Activated T-helper 2 cell treated with anti-CD3 and anti-CD28 coated beads, Interferon-gamma antibody, Interleukin-2, Interleukin-4, amounts not matched to agents 10 μg/mL and 5 μg/mL and 100 μg/mL, durations not matched to agents 14 hours and 24 hours and 36 hours (primary cell): Measurements from ENCODE around the gene CHST15. TPM values are rescaled to one million over a fixed set of nuclear protein-coding genes. Genes with fewer than 3 reads are reported as not detected.

Source experiments
- DNase-seq: peaks from one replicate; pipeline ENCODE4 v3.0.0; 2021; ENCODE audit warnings: low spot score
- H3K27ac Mint-ChIP-seq: one replicate; pipeline ENCODE4 v1.8.0; 2021; ENCODE audit warnings: mixed read lengths
- H3K27me3 Mint-ChIP-seq: one replicate; pipeline ENCODE4 v1.8.0; 2021; ENCODE audit warnings: low read depth, mixed read lengths
- H3K36me3 Mint-ChIP-seq: one replicate; pipeline ENCODE4 v1.8.0; 2021; ENCODE audit warnings: low read depth, mixed read lengths
- H3K4me1 Mint-ChIP-seq: one replicate; pipeline ENCODE4 v1.8.0; 2021; ENCODE audit warnings: low read depth, mixed read lengths
- H3K4me3 Mint-ChIP-seq: one replicate; pipeline ENCODE4 v1.8.0; 2021; ENCODE audit warnings: low read depth, mild to moderate bottlenecking, moderate library complexity, mixed read lengths
- H3K9me3 Mint-ChIP-seq: one replicate; pipeline ENCODE4 v1.8.0; 2021; ENCODE audit warnings: mixed read lengths
- intact Hi-C: fragments of 100-400 bp; cut with micrococcal nuclease; formaldehyde crosslinking; loops from one replicate; pipeline ENCODE4 v1.15.1; 2023
- total RNA-seq: library from RNA; stranded (reverse); gene quantifications from 2 replicates; pipeline ENCODE4 v1.2.3, GENCODE V29; 2022

CHST15 gene
- total RNA-seq, 1 donor from 2014 or later = not detected

DNA sequence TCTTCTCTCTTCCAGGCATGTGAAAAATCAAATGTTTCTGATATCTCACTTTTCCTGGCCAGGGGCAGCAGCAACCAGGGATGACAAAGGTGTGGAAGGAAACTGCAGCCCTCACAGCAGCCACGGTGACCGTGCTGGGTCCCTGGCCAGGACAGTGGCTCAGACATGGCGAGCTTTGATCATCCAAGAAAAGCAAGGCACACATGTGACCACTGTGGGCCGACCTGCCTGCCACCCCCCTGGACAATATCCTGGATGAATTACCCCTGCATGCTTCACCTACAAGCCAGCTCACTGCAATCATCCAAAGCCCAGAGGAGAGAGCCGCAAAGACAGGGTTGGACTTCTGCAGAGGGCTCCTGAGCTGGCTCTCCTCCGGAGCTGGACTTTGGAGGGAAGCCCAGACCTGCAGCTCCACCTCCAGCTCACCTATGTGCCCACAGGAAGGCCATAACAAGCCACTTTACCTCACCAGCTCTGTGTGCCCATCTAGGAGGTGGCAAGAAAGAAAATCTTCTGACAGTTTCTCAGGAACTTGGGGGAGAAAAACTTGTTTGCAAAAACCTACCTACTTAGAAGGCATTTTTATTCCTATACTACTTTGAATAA, 2.7 kb downstream of the CHST15 start:
- Mint-ChIP-seq H3K4me1 (no peaks in the 10 kb centered on the region), H3K9me3 (no peaks in the 10 kb centered on the region), H3K27ac (no peak overlapping the region), H3K4me3 (no peak overlapping the region), H3K27me3 (peaks cover 57% of the 10 kb centered on the region), H3K36me3 (no peaks in the 10 kb centered on the region)
- no peak for DNase-seq
- intact Hi-C loops = loop anchor here (10.0 kb wide), 1 partner anchor 946 kb away; the partner anchor contains the start of gene HMX2

DNA sequence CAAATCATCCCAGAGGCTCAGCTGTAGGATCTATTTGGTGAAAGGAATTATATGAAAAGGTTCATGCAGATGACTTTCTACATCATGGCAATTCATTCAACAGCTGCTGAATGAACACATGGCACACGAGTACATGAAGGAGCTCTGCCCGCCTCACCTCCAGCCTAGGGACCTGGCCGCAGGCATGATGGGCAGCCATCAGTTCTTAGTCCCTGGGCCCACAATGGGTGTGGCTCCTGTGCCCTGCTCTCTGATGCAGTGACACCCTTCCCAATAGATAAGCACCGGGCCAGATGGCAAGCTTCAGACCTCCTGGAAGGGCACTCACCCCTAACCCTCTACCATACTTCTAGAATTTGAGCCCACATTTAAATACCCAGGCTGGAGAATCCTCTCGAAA, 3.5 kb downstream of the CHST15 start:
- Mint-ChIP-seq H3K36me3 (no peaks in the 10 kb centered on the region), H3K4me1 (no peaks in the 10 kb centered on the region), H3K4me3 (no peak overlapping the region), H3K27me3 (peaks cover 48% of the 10 kb centered on the region), H3K9me3 (no peaks in the 10 kb centered on the region), H3K27ac (no peak overlapping the region)
- DNase-seq = no peak
- intact Hi-C loops = loop anchor here (10.0 kb wide), 1 partner anchor 945 kb away; the partner anchor contains the start of gene HMX2

DNA sequence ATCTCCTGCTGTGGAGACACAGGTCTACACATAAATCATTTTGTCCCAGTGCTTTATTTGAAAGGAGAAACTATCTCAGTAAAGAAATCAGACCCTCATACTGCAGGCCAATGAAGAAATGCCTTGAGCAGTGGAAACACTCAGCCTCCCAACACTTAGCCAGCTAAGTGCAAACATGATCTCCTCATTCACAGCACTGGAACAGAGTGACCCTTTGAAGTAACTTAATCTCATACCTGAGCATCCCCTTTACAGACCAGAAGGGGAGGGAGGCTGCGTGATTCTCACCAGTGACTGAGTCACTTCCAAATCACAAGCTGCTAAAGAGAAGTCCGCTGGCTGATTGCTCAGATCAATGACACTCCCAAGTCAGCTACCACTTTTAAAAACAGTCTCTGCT, 4.5 kb downstream of the CHST15 start:
- no peak overlapping the region for H3K27ac Mint-ChIP-seq

DNA sequence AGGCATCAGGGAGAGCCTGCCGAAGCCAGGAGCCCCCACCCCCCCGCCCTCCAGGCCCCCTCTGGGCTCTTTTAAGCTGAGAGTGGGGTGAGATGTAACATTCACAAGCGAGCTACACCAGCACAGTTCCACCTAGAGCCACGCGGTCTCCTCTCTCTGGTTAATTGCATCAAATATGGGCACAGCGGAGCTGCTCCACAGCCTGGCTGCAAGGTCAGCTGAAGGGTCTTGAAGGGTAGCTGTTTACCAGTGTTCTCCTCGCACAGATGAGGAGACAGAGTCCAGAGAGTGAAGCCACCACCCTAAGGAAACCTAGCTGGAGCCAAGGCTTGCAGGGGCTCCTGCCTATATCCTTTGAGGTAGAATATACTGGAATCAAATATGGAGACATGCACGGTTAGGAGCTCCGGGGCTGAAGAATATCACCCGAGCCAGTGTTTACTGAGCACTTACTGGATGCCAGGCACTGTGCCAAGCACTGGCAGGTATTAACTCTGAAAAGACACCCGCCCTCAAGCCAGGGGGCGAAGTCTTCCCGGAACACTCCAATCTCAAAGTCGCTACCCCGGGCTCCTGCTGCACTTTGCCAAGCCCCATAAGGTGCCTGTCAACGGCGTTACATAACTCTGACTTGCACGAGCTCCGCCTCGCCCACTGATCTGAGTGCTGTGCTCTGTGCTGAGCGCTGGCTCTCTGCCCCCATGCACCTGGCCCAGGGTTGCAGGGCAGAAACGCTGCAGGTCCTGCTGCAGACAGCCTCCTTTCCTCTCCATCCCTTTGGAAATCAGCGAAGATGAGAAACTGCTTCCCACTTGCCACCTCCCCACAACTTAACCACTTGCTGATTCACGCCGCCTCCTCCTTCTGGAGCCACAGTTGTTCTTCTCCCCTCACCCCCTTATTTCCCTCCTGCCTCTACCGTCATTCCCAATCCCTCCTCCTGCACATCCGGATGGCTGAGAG, 5.4 kb downstream of the CHST15 start:
- Mint-ChIP-seq H3K27ac (no peak overlapping the region), H3K4me3 (no peak overlapping the region), H3K4me1 (no peaks in the 10 kb centered on the region), H3K9me3 (no peaks in the 10 kb centered on the region), H3K36me3 (no peaks in the 10 kb centered on the region), H3K27me3 (peaks cover 35% of the 10 kb centered on the region)
- no peak for DNase-seq
- intact Hi-C loops = no loop called here

More for the DNA sequence above, 4.5 kb downstream of the CHST15 start:
- Mint-ChIP-seq H3K9me3 (no peaks in the 10 kb centered on the region), H3K4me3 (no peak overlapping the region), H3K27me3 (peaks cover 39% of the 10 kb centered on the region), H3K36me3 (no peaks in the 10 kb centered on the region), H3K4me1 (no peaks in the 10 kb centered on the region)
- intact Hi-C loops = no loop called here
- no peak for DNase-seq

DNA sequence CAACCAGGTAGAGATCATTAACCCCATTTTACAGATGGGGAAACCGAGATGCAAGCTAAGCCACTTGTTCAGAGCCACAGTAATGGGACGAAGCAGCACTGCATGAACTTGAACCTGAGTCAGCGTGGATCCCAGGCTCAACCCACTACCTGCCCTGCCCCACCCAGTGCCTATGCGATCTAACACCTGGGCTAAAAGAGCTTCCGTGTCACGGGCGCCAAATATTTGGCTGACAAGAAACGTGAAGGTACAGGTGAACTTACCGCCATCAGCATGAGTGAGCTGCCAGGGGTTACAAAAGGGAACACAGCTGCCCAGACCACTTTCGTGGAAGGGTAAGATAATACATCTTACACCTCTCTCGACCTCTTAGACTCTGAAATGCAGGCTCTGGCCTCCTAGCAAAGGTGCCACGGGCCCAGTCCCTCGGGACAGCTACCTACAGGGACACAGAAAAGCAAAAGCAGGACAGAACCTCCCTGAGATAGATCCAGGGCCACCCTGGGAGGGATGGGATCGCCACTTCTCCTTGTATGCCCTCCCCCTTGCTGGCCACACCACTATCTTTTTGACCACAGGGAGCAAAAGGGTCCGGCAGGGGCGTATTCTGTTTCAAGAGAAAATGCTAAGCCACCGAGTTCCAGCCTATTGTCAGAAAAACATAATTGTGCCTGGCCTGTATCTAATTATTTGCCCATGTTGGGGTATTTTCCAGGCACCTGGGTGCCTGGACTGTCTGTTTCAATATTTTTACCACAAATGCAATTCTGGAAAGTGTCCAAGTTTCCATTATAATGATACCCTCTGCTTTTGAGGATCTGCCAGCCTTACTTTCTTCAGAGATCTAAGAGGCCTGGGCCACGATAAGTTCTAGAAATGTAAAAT, 6.4 kb downstream of the CHST15 start:
- H3K36me3 Mint-ChIP-seq = no peaks in the 10 kb centered on the region
- H3K9me3 Mint-ChIP-seq = no peaks in the 10 kb centered on the region
- no peak overlapping the region for H3K27ac Mint-ChIP-seq
- intact Hi-C loops = no loop called here
- no peaks in the 10 kb centered on the region for H3K4me1 Mint-ChIP-seq
- no peak for DNase-seq
- peaks cover 35% of the 10 kb centered on the region for H3K27me3 Mint-ChIP-seq
- H3K4me3 Mint-ChIP-seq = no peak overlapping the region

DNA sequence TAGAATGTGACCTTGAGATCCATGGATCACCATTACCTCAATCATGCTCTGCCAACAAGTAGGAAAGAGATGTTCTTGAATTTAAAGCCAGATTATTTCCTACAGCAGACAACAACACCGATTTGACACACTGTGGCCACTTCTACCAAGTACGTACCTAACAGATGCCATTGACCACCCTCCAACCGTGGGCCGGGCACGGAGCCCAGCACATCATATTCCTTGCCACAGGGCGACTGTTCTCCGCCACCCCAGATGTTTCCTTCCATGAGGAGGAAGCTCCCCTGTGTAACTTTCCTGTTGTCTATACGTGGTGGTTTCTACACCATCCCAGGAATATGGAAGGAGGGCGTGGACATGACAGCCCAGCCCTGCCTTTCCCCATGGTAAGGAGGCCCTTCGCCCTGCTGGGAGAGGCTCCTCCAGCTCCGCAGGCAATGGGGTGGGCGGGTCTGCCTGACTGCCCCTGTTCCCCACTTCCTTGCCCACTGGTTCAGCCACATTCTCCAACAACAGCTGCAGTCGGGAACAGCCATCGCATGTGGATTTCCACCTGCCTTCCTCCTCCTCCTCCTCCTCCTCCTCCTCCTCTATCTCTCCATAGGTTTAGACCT, 7.2 kb downstream of the CHST15 start:
- Mint-ChIP-seq H3K4me3 (no peak overlapping the region), H3K9me3 (no peaks in the 10 kb centered on the region), H3K36me3 (no peaks in the 10 kb centered on the region), H3K27ac (no peak overlapping the region), H3K27me3 (peaks cover 30% of the 10 kb centered on the region), H3K4me1 (no peaks in the 10 kb centered on the region)
- no peak for DNase-seq
- intact Hi-C loops = no loop called here

DNA sequence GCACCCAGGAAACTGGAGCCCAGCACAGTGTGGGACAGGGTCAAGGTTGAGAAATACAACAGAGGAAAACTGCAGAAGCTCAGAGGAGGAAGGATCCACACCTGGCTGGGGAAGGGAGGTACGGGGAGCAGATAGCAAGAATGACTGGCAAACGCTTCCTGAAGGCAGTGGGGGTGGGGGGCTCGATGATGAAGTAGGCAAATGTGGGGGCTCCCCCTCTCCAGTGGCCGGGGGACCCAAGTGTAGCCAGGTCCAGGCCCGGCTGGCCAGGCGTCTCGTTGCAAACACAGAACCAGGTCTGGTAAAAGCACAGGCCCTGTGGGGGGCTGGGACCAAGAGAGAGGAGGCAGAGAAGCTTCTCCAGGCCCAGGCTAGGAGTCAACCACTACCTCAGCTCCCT, 7.7 kb downstream of the CHST15 start:
- no peak for DNase-seq
- intact Hi-C loops = no loop called here
- Mint-ChIP-seq H3K36me3 (no peaks in the 10 kb centered on the region), H3K4me3 (no peak overlapping the region), H3K27me3 (peaks cover 24% of the 10 kb centered on the region), H3K9me3 (no peaks in the 10 kb centered on the region), H3K27ac (no peak overlapping the region), H3K4me1 (no peaks in the 10 kb centered on the region)

DNA sequence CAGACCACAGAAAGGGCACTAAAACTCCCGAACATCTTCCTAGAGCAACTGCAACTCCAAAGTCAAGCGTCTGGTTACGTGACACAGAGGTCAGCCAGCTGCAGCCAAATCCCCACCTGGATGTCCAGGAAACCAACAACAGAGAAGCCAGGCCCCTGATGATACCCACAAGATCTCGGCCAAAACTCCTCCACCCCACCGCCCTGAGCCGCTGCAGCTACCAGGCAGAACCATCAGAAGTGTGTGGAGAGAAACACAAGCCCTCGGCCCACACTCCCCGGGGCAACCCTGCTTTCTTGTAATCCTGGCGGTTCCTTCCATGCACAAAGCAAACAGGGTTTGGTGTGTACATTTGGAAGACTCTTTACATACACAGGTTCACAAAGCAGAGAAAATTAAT, 8.7 kb downstream of the CHST15 start:
- Mint-ChIP-seq H3K27ac (no peak overlapping the region), H3K4me1 (no peaks in the 10 kb centered on the region), H3K36me3 (no peaks in the 10 kb centered on the region), H3K27me3 (peaks cover 16% of the 10 kb centered on the region), H3K4me3 (no peak overlapping the region), H3K9me3 (no peaks in the 10 kb centered on the region)
- intact Hi-C loops = no loop called here
- DNase-seq = no peak

DNA sequence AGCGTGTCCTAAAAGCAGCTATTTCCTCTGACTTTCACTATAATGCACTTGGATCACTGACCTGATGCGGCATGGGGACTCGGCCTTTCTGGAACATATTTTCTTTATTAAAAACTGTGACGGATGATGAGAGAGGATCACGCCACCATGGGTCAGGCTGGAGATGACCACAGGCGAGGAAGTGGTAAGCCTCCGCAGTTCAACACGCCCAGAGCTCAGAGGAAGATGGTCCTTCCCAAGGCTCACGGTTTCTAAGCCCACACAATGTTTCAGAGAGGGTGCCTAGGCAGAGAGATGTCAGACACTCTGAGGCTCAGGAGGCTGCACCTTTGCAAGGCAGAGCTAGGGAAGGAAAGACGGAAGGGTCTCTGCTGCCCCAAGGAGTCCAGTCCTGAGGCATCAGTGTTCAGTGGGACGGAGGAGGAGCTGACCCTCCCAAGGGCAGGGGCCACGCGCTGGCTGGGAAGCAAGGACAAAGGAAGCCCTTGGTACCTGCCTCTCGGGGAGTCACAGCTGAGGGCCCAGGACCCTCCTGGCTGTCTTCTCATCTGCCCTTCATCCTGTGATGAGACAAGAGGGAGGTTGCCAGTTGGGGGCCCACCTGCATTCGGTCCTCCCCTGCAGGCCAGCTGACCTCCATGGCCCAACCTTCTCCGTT, 9.5 kb downstream of the CHST15 start:
- Mint-ChIP-seq H3K36me3 (no peaks in the 10 kb centered on the region), H3K9me3 (no peaks in the 10 kb centered on the region), H3K4me3 (no peak overlapping the region), H3K4me1 (no peaks in the 10 kb centered on the region), H3K27ac (no peak overlapping the region), H3K27me3 (peaks cover 9% of the 10 kb centered on the region)
- intact Hi-C loops = no loop called here
- no peak for DNase-seq

DNA sequence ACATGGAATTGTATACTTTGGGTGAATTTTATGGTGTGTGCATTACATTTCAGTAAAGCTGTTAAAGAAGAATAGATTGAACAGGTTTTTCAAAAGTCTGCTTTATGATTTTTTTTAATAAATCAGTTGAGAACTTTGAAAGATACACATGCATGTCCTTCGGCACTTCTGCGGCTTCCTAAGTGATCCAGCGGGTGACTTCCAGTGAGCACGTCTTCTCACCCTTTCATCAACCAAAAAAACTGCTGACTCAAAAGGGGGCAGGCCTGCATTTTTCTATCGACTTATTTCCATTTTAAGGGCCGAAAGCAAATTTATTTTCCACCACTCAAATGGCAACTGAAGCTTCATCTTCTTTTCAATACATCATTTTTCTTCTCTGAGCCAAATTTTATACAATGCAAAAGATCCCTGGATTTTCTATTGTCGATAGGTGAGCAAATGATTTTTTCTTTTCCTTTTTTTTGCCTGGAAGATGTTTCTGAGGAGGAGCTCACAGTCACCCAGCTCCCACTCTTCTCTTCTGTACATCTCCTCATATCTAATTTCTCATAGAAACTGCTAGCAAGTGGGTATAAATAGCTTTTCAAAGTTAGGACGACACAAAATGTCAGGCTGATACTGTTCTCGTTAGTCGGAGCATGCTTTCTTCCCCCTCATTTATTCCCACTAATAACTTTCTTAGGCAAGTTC, 10.2 kb downstream of the CHST15 start:
- peaks cover 2% of the 10 kb centered on the region for H3K27me3 Mint-ChIP-seq
- H3K36me3 Mint-ChIP-seq = no peaks in the 10 kb centered on the region
- H3K4me3 Mint-ChIP-seq = no peak overlapping the region
- DNase-seq = no peak
- no peak overlapping the region for H3K27ac Mint-ChIP-seq
- H3K9me3 Mint-ChIP-seq = no peaks in the 10 kb centered on the region
- no peaks in the 10 kb centered on the region for H3K4me1 Mint-ChIP-seq
- intact Hi-C loops = no loop called here

DNA sequence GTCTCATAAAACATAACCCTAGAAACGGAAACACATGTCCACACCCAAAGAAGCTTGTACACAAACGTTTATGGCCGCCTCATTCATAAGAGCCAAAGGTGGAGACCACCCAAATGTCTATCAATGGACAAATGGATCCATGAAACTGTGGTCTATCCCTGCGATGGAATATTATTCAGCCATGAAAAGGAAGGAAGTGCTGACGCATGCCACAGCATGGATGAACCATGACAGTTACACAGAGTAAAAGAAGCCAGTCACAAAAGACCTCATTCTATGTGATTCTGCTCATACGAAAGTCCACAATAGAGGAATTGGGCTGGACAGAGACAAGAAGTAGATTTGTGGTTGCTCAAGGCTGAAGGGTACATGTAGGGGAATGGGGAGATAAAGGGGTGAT, 10.8 kb downstream of the CHST15 start:
- no peak for DNase-seq
- H3K27me3 Mint-ChIP-seq = peaks cover 2% of the 10 kb centered on the region
- H3K4me1 Mint-ChIP-seq = no peaks in the 10 kb centered on the region
- no peak overlapping the region for H3K4me3 Mint-ChIP-seq
- H3K9me3 Mint-ChIP-seq = no peaks in the 10 kb centered on the region
- intact Hi-C loops = no loop called here
- no peak overlapping the region for H3K27ac Mint-ChIP-seq
- no peaks in the 10 kb centered on the region for H3K36me3 Mint-ChIP-seq
